GM12892 (cell line): Measurements from ENCODE around the gene CDCA5. TPM values are rescaled to one million over a fixed set of nuclear protein-coding genes. Genes with fewer than 3 reads are reported as not detected.

ENCODE experiments used
- DNase-seq: peaks from one replicate; pipeline ENCODE4 v3.0.0; 2011; ENCODE audit not compliant: insufficient read length
- FAIRE-seq: peaks from 2 replicates; lab custom pipeline; 2011; peaks lifted over from hg19 to GRCh38; lab: Jason Lieb, UNC
- POLR2A ChIP-seq: IDR thresholded peaks from 2 replicates; pipeline ENCODE4 v1.6.1; 2011; ENCODE audit warnings: low read depth, low read length, control low read depth
- POLR2AphosphoS5 ChIP-seq: IDR thresholded peaks from 2 replicates; pipeline ENCODE4 v1.6.1; 2011; ENCODE audit warnings: low read depth, low read length, control low read depth
- TAF1 ChIP-seq: IDR thresholded peaks from 2 replicates; pipeline ENCODE4 v1.6.1; 2011; ENCODE audit warnings: low read depth, mild to moderate bottlenecking, control low read depth, low read length, borderline replicate concordance
- polyA plus RNA-seq: library from polyadenylated mRNA; unstranded; fragments of >200 nt; gene quantifications from one replicate; pipeline ENCODE4 v1.2.1, GENCODE V29; 2012; ENCODE audit warnings: missing spikeins, inconsistent platforms; ENCODE audit not compliant: missing spikeins

Gene CDCA5
- polyA plus RNA-seq, result 36.0 TPM

DNA sequence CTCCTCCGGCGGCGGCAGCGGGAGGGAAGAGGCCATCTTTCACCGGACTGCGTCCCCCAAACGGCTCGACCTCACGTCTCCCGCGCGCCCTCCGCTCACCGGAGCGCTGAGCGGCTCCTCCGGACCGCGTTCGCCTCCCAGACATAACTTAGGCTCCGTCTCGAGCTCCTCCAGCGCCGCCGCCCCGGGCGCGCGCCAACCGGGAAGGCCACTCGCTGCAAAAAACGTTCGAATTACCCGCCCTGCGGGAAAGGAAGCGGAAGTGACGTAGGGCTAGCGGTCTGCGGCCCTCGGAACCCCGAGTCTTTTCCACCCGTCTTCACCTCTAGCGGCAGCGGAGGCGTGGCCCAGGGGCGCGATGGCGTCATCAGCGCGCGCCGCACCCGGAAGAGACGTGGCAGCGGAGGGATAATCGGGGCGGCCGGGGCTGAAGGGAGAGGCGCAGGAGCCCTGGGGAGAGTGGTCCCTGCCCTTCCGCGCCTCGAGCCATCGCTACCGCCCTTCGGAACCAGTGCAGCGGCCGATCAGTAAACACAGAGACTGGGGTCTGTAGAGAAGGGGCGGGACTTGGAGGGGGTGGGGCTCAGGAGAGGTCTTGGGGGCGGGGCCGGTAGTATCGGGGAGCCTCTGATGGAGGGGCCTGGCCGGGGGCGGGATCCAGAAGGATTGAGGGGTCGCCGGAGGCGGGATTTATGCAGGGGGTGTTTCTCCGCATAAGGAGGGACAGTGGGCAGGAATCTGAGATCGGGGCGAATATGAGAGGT, at the start of gene CDCA5, which contains the start of gene ZFPL1:
Gene CDCA5 (minus strand): TSS at position 207 of the 764 bp plus-strand sequence. CDS start 62 bp downstream, at position 145.
Gene ZFPL1 (plus strand): TSS at position 389 of the 764 bp plus-strand sequence. CDS start 477 bp downstream, outside the sequence.
- DNase-seq (peak; percentile 99), FAIRE-seq (peak; percentile 100)
- TF ChIP-seq POLR2A (peak; percentile 82), TAF1 (peak; percentile 52; the same call in 1 of the 2 replicates), POLR2AphosphoS5 (peak; percentile 75)

DNA sequence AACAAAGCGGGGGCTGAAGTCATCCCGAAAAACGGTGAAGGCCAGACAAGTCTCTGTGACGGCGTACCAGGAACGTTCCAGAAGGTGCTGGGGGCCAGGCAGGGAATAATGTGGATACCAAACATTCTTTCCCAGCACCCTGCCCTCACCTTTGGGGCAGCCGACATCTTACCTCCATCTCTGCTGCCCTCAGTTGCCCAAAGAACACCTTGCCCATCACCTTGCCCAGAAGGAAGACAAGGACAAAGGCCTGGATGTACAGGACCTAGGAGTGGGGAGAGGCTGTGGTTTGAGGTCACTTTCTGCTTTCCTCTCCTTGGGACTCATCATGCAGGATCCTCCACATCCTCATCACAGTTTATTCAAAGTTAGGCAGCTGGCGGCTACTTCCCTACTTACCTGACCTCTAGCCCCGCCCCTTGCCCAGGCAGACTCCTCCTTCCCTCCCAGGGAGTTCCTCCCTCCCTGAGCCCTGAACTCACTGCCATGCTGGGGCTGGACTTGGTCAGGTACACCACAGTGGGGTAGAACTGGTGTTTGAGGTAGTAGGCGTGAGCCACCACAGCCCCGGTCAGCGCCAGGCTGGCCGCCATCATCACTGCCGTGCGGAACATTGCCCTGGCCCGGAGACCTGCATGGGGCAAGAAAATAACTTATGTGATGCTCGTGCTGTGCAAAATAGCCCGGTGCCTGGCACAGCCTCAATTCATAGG, 49.3 kb upstream of the CDCA5 start:
- FAIRE-seq, result no peak
- TF ChIP-seq POLR2AphosphoS5 (no peak), POLR2A (no peak), TAF1 (no peak)
- DNase-seq, result no peak

DNA sequence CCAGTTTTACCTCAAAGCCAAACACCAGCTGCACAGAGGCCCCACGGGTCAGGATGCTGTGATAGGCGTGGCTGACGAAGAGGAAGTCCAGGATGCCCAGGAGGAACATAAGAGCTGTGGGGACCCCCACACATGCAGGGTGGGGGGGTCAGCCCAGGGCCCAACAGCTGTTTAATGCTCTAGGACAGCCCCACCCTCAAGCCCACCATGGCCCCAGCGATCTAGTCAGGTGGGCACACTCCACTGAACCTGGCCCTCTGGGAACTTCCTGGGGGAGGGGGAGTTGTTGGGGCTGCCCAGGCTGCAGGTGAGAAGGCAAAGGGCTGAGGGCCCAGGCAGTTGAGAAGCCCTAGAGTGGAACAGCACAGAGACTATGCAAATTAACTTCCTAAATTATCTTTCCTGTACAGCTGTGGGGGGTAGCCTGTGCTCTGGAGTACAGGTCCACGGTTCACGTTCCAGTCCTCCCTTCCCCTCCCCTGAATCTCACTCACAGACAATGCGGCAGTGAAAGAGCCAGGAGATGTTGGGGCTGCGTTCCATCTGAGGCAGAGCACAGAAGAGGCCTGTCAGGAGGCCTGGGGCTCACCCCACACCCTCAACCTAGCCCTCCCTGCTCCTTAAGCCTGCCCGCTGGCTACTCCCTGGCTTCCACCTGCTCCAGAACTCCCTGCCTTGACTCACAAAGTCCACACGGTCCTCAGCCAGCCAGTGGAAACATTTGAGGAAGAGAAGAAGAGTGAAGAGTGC, 48.6 kb upstream of the CDCA5 start:
- TF ChIP-seq POLR2AphosphoS5 (peak; percentile 66; the same call in 1 of the 2 replicates), POLR2A (peak; percentile 67; the same call in 1 of the 2 replicates), TAF1 (no peak)
- DNase-seq (no peak), FAIRE-seq (no peak)

DNA sequence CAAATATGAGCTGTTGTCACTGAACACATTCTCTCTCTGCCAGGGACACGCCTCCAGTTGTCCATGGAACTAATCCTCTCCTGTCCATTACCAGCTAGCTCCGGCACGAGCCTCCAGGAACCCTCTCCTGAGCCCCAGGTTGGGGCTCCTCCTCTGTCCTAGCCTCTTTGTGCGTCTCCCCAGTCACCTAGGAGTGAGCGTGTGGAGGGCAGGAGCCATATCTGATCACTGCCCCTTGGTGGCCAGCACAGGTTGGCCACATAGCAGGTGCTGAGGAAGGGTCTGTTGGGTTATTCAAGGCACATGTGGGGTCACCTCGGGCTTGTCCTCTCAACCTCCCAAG, 48.0 kb upstream of the CDCA5 start:
- DNase-seq, result no peak
- FAIRE-seq, result peak; percentile 85
- no peak for TF ChIP-seq POLR2A
- TF ChIP-seq POLR2AphosphoS5, result no peak
- TF ChIP-seq TAF1, result no peak

DNA sequence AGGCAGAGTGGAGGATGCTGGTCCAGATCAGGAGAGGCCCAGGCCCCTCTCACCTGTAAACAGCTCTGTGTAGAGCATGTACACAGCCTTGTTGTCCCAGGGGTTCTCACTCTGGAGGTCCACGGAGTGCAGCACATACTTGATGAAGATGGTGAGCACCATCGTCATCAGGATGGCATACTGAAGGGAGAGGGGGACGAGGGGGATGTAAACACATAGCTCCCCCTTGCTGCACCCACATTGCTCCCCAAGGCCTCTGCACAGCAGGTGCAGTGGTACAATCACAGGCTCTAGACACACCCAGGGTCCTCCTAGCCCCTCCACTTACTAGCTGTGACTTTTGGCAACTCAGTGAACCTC, 47.6 kb upstream of the CDCA5 start:
- DNase-seq (no peak), FAIRE-seq (no peak)
- TF ChIP-seq POLR2AphosphoS5 (no peak), POLR2A (no peak), TAF1 (no peak)

DNA sequence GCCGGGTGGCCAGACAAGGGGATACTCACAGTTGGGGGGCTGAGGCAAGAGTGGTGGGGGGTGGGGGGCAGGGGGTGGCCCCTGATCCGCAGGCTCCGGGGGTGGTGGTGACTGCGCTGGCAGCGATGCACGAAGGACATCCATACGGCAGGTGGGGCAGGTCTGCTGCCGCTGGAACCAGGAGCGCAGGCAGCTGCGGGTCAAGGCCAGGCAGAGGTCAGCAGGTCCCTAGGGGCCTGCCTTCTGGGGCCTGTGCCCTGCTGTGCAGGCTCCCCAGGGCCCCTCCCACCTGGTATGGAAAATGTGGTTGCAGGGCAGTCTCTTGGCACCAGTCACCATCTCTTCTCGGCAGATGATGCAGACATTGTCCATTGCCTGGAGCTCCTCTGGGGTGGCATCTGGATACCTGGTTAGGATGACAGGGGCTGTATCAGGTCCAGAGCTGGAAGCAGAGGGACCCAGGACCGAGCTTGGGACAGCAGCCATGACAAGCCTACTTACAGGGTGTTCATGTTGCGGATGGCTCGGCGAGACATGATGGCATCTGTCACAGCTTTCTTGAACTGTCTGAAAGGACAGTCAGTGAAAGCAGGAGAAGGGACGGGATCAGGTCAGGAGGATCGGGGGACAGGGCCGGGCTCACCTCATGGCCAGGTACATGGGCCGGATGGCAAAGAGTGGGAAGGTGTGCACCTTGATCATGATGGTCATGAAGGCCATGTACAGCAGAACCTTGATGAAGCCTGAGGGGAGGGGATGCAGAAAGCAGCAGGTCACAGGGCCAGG, 47.0 kb upstream of the CDCA5 start:
- DNase-seq (no peak), FAIRE-seq (peak; percentile 17)
- TF ChIP-seq POLR2A (no peak), TAF1 (no peak), POLR2AphosphoS5 (no peak)

- TF ChIP-seq POLR2AphosphoS5 (no peak), POLR2A (no peak), TAF1 (no peak)
- FAIRE-seq, result no peak
- no peak for DNase-seq
Measured at GRCh38 chr11:65129649-65130441, 46.0 kb upstream of the CDCA5 start.

- no peak for FAIRE-seq
- TF ChIP-seq POLR2AphosphoS5, result peak; percentile 4
- peak; percentile 13; the same call in 1 of the 2 replicates for TF ChIP-seq POLR2A
- no peak for TF ChIP-seq TAF1
Measured at GRCh38 chr11:65128182-65129145, 44.6 kb upstream of the CDCA5 start.

GRCh38 chr11:65127473-65128181, 43.8 kb upstream of the CDCA5 start:
- no peak for TF ChIP-seq TAF1
- no peak for DNase-seq
- no peak for FAIRE-seq

More at GRCh38 chr11:65128182-65129145, 44.6 kb upstream of the CDCA5 start:
- no peak for DNase-seq
